22Rv1 (cell line): ENCODE results near the gene NPIPB8.
"Not testable (repeated sequence)": the region's sequence is repeated elsewhere in the genome, so short reads cannot be mapped to it uniquely, and the experiment has no call there.

Experiments
- CTCF ChIP-seq: fragments of 450-650 bp; IDR thresholded peaks from 2 replicates; pipeline ENCODE4 v1.5.1; 2017; ENCODE audit warnings: mild to moderate bottlenecking
- ZFX ChIP-seq: fragments of 450-650 bp; IDR thresholded peaks from 2 replicates; pipeline ENCODE4 v1.6.1; 2017; ENCODE audit warnings: antibody characterized with exemption, borderline replicate concordance

- TF ChIP-seq CTCF, ZFX: not testable (repeated sequence)
These were observed 38.2 kb upstream of the NPIPB8 start for GRCh38 chr16:28599377-28600285.
